GM12865 (cell line): Measurements from ENCODE around the gene RPH3AL.

ENCODE experiments used
- DNase-seq: peaks from one replicate; pipeline ENCODE4 v3.0.0; 2010; ENCODE audit warnings: low read depth
- H3K4me3 ChIP-seq: 2 replicates; pipeline ENCODE4 v1.5.1; 2011; ENCODE audit warnings: mild to moderate bottlenecking, low read depth, low read length, control low read depth
- CTCF ChIP-seq: IDR thresholded peaks from 2 replicates; pipeline ENCODE4 v1.5.1; 2011; ENCODE audit warnings: low read length, control low read depth, low read depth, inconsistent platforms; ENCODE audit not compliant: insufficient read depth; ENCODE audit errors: missing control alignments

The RPH3AL gene

GRCh38 chr17:266701-267667 lies 85.6 kb downstream of the RPH3AL start:
- H3K4me3 ChIP-seq: no peak overlapping the region
- TF ChIP-seq CTCF: no peak
- no peak for DNase-seq

- no peak overlapping the region for H3K4me3 ChIP-seq
- DNase-seq: no peak
- no peak for TF ChIP-seq CTCF
Observed at GRCh38 chr17:266219-266618, 86.4 kb downstream of the RPH3AL start.

GRCh38 chr17:265718-266117 lies 86.9 kb downstream of the RPH3AL start:
- no peak for TF ChIP-seq CTCF
- H3K4me3 ChIP-seq: no peak overlapping the region
- DNase-seq: no peak

- no peak overlapping the region for H3K4me3 ChIP-seq
- TF ChIP-seq CTCF: no peak
Observed at GRCh38 chr17:263773-264172, 88.8 kb downstream of the RPH3AL start.

GRCh38 chr17:263271-263670 lies 89.3 kb downstream of the RPH3AL start:
- TF ChIP-seq CTCF: no peak
- no peak for DNase-seq
- H3K4me3 ChIP-seq: no peak overlapping the region

More at GRCh38 chr17:263773-264172, 88.8 kb downstream of the RPH3AL start:
- DNase-seq: no peak

- DNase-seq: no peak
- H3K4me3 ChIP-seq: no peak overlapping the region
- no peak for TF ChIP-seq CTCF
Observed at GRCh38 chr17:261635-262034, 91.0 kb downstream of the RPH3AL start.

- no peak for TF ChIP-seq CTCF
- H3K4me3 ChIP-seq: no peak overlapping the region
- DNase-seq: no peak
Observed at GRCh38 chr17:260944-261343, 91.7 kb downstream of the RPH3AL start.
